Fibroblast of pulmonary artery (primary cell): Measurements from ENCODE around the gene USP14.
A peak's percentile ranks its signal among the peaks of the same experiment; 100 is the strongest.
"Not testable (repeated sequence)": the region's sequence is repeated elsewhere in the genome, so short reads cannot be mapped to it uniquely, and the experiment has no call there.

ENCODE experiments used
- DNase-seq: peaks from one replicate; pipeline ENCODE4 v3.0.0-alpha.2; 2010; ENCODE audit warnings: low read depth
- H3K4me3 ChIP-seq: replicated peaks from 2 replicates; pipeline ENCODE4 v1.5.1; 2011; ENCODE audit warnings: low read depth, mild to moderate bottlenecking, control low read depth, low read length, moderate library complexity
- CTCF ChIP-seq: IDR thresholded peaks from 2 replicates; pipeline ENCODE4 v1.5.1; 2011; ENCODE audit warnings: mild to moderate bottlenecking, control low read depth, low read length, inconsistent platforms; ENCODE audit errors: missing control alignments

The USP14 gene

GRCh38 chr18:158128-159036, at the start of gene USP14:
TSS of gene USP14 (plus strand) at chr18:158557. CDS start at chr18:158699, 142 bp downstream.
- no peak for TF ChIP-seq CTCF
- peak within 1 kb of the TSS; percentile 77 for H3K4me3 ChIP-seq
- peak; percentile 97 for DNase-seq

GRCh38 chr18:108665-109063, 49.7 kb upstream of the USP14 start:
- not testable (repeated sequence) for H3K4me3 ChIP-seq, DNase-seq

- not testable (repeated sequence) for H3K4me3 ChIP-seq, DNase-seq
Observed at GRCh38 chr18:109130-109921, 49.0 kb upstream of the USP14 start.

- not testable (repeated sequence) for DNase-seq, H3K4me3 ChIP-seq
Observed at GRCh38 chr18:109922-110261, 48.5 kb upstream of the USP14 start.

GRCh38 chr18:110351-111201, 47.8 kb upstream of the USP14 start:
- DNase-seq, H3K4me3 ChIP-seq: not testable (repeated sequence)

- peak; percentile 57 for DNase-seq
- H3K4me3 ChIP-seq: peak overlapping the region; percentile 44
- TF ChIP-seq CTCF: no peak
Observed at GRCh38 chr18:111306-112014, 46.9 kb upstream of the USP14 start.

- H3K4me3 ChIP-seq: peak overlapping the region; percentile 44
- DNase-seq: not testable (repeated sequence)
Observed at GRCh38 chr18:112015-112733, 46.2 kb upstream of the USP14 start.

- not testable (repeated sequence) for DNase-seq, H3K4me3 ChIP-seq
Observed at GRCh38 chr18:120539-121260, 37.7 kb upstream of the USP14 start.

- no peak for DNase-seq
- H3K4me3 ChIP-seq: no peak overlapping the region
Observed at GRCh38 chr18:135045-135444, 23.3 kb upstream of the USP14 start.

More at GRCh38 chr18:135045-135444, 23.3 kb upstream of the USP14 start:
- no peak for TF ChIP-seq CTCF
